HCT116 (cell line): ENCODE data around the gene YIPF1. TPM values are rescaled to one million over a fixed set of nuclear protein-coding genes. Genes with fewer than 3 reads are reported as not detected.

Experiments used
- ATAC-seq: fragments of 200-7000 bp; cut with Tn5 transposase; 2 replicates; pipeline ENCODE4 v1.9.1; 2020; ENCODE audit warnings: mild to moderate bottlenecking, moderate library complexity
- BruUV-seq: library from RNA; stranded (reverse); fragments of 400-500 nt; replicated peaks from 2 replicates; lab custom pipeline; 2021; lab: Mats Ljungman, UMichigan
- CTCF ChIA-PET: fragments of 300-600 bp; sonication (Branson Sonifier 250); formaldehyde crosslinking; loops from one replicate; lab custom pipeline; 2021; ENCODE audit warnings: antibody characterized with exemption; lab: Charles Lee
- POLR2A ChIA-PET: fragments of 300-600, 350-600 bp; sonication (Branson Sonifier 250); formaldehyde crosslinking; loops from one replicate; lab custom pipeline; 2021; ENCODE audit warnings: antibody characterized with exemption; lab: Charles Lee
- RAD21 ChIA-PET, 2 experiments: fragments of 300-600 bp; sonication (Branson Sonifier 250); formaldehyde crosslinking; loops; one replicate each; lab custom pipeline; 2023; ENCODE audit warnings: low total read pairs in 2 of 2; ENCODE audit not compliant: uncharacterized antibody in 2 of 2, unreplicated experiment in 2 of 2, low non-redundant PET in 1 of 2; lab: Charles Lee
- DNase-seq: peaks from one replicate; pipeline ENCODE4 v3.0.0-alpha.2; 2010; ENCODE audit warnings: low read depth, low spot score
- H2AFZ ChIP-seq: fragments of 200-600 bp; shearing (Covaris generic), sonication (generic); 2 replicates; pipeline ENCODE4 v1.6.1; 2017; ENCODE audit warnings: low read depth, mixed run types, mixed read lengths, antibody characterized with exemption, low read length; ENCODE audit not compliant: poor library complexity, severe bottlenecking
- H3K27ac ChIP-seq: 2 replicates; pipeline ENCODE4 v1.5.1; 2012; ENCODE audit warnings: low read depth, low read length
- H3K27me3 ChIP-seq: fragments of 200-600 bp; sonication (generic); 2 replicates; pipeline ENCODE4 v1.6.1; 2016; ENCODE audit warnings: mixed run types, low read length, mixed read lengths; ENCODE audit not compliant: insufficient read depth
- H3K36me3 ChIP-seq, 2 experiments: fragments of 200-500 bp in 1 of 2; fragments of 200-600 bp in 1 of 2; sonication (Bioruptor generic) in 1 of 2; sonication (generic) in 1 of 2; 2 replicates each; pipeline versions ENCODE4 v1.5.1 to v1.6.1; 2014 to 2016; ENCODE audit warnings: low read length in 2 of 2, inconsistent platforms in 1 of 2, mixed read lengths in 1 of 2, mixed run types in 1 of 2; ENCODE audit not compliant: insufficient read depth in 2 of 2, control insufficient read depth in 1 of 2
- H3K4me1 ChIP-seq, 2 experiments: fragments of 200-600 bp in 1 of 2; sonication (generic) in 1 of 2; 2 replicates each; pipeline versions ENCODE4 v1.5.1 to v1.6.1; 2012 to 2017; ENCODE audit warnings: low read length in 2 of 2, inconsistent platforms in 1 of 2, mild to moderate bottlenecking in 1 of 2, mixed read lengths in 1 of 2, mixed run types in 1 of 2, moderate library complexity in 1 of 2; ENCODE audit not compliant: insufficient read depth in 2 of 2, control insufficient read depth in 1 of 2
- H3K4me2 ChIP-seq: fragments of 200-600 bp; sonication (generic); 2 replicates; pipeline ENCODE4 v1.6.1; 2017; ENCODE audit warnings: mixed run types, low read length, mixed read lengths
- H3K4me3 ChIP-seq, 2 experiments: fragments of 200-600 bp in 1 of 2; sonication (generic) in 1 of 2; replicated peaks in 1 of 2; 2 replicates each; pipeline ENCODE4 v1.5.1; 2011 to 2016; ENCODE audit warnings: low read length in 2 of 2, control low read depth in 1 of 2, low read depth in 1 of 2, mild to moderate bottlenecking in 1 of 2, mixed read lengths in 1 of 2, mixed run types in 1 of 2
- H3K79me2 ChIP-seq: fragments of 200-600 bp; sonication (generic); 2 replicates; pipeline ENCODE4 v1.6.1; 2017; ENCODE audit warnings: mild to moderate bottlenecking, mixed run types, low read length, moderate library complexity, mixed read lengths; ENCODE audit not compliant: insufficient read depth
- H3K9ac ChIP-seq: fragments of 200-600 bp; sonication (generic); 2 replicates; pipeline ENCODE4 v1.6.1; 2016; ENCODE audit warnings: low read length, mixed read lengths
- H3K9me2 ChIP-seq: fragments of 200-600 bp; sonication (generic), shearing (Covaris generic); 2 replicates; pipeline ENCODE4 v1.6.1; 2017; ENCODE audit warnings: mixed run types, mild to moderate bottlenecking, moderate library complexity; ENCODE audit not compliant: insufficient read depth
- H3K9me3 ChIP-seq, 2 experiments: fragments of 200-500 bp in 1 of 2; fragments of 200-600 bp in 1 of 2; sonication (Bioruptor generic) in 1 of 2; sonication (generic) in 1 of 2; 2 replicates each; pipeline ENCODE4 v1.6.1; 2014 to 2017; ENCODE audit warnings: low read length in 2 of 2, mixed read lengths in 2 of 2, inconsistent platforms in 1 of 2, low read depth in 1 of 2, mild to moderate bottlenecking in 1 of 2, mixed run types in 1 of 2, moderate library complexity in 1 of 2; ENCODE audit not compliant: control insufficient read depth in 1 of 2, insufficient read depth in 1 of 2
- H4K20me1 ChIP-seq: fragments of 200-600 bp; sonication (generic), shearing (Covaris generic); 2 replicates; pipeline ENCODE4 v1.6.1; 2017; ENCODE audit warnings: mixed run types, mild to moderate bottlenecking, moderate library complexity; ENCODE audit not compliant: insufficient read depth
- ATF3 ChIP-seq: IDR thresholded peaks from 2 replicates; pipeline ENCODE4 v1.6.1; 2012
- CEBPB ChIP-seq: IDR thresholded peaks from 2 replicates; pipeline ENCODE4 v1.6.1; 2012; ENCODE audit warnings: low read depth
- EGR1 ChIP-seq: IDR thresholded peaks from 2 replicates; pipeline ENCODE4 v1.6.1; 2012; ENCODE audit warnings: low read depth
- ELF1 ChIP-seq: IDR thresholded peaks from 2 replicates; pipeline ENCODE4 v1.6.1; 2012; ENCODE audit warnings: low read depth, borderline replicate concordance
- FOSL1 ChIP-seq: IDR thresholded peaks from 2 replicates; pipeline ENCODE4 v1.6.1; 2012; ENCODE audit warnings: low read depth
- POLR2AphosphoS5 ChIP-seq: IDR thresholded peaks from 2 replicates; pipeline ENCODE4 v1.6.1; 2011; ENCODE audit warnings: mild to moderate bottlenecking, low read depth, low read length, moderate library complexity
- RAD21 ChIP-seq: IDR thresholded peaks from 2 replicates; pipeline ENCODE4 v1.6.1; 2012; ENCODE audit warnings: low read depth, mild to moderate bottlenecking
- SIN3A ChIP-seq: IDR thresholded peaks from 2 replicates; pipeline ENCODE4 v1.6.1; 2012; ENCODE audit warnings: low read depth
- SP1 ChIP-seq: IDR thresholded peaks from 2 replicates; pipeline ENCODE4 v1.6.1; 2012; ENCODE audit warnings: low read depth
- SRF ChIP-seq: IDR thresholded peaks from 2 replicates; pipeline ENCODE4 v1.6.1; 2012; ENCODE audit warnings: low read depth
- TCF7L2 ChIP-seq: IDR thresholded peaks from 2 replicates; pipeline ENCODE4 v1.7.0; 2011; ENCODE audit warnings: borderline replicate concordance, inconsistent platforms; ENCODE audit not compliant: insufficient read depth, insufficient read length; ENCODE audit errors: extremely low read depth
- YY1 ChIP-seq: IDR thresholded peaks from 2 replicates; pipeline ENCODE4 v1.6.1; 2011; ENCODE audit warnings: low read length, low read depth, moderate library complexity, mild to moderate bottlenecking; ENCODE audit not compliant: insufficient replicate concordance; ENCODE audit errors: extremely low read depth
- ZFX ChIP-seq: fragments of 450-650 bp; IDR thresholded peaks from 2 replicates; pipeline ENCODE4 v1.6.1; 2017
- ZNF274 ChIP-seq: fragments of 200-500 bp; sonication (Bioruptor generic); IDR thresholded peaks from 2 replicates; pipeline ENCODE4 v1.6.1; 2014; ENCODE audit warnings: mild to moderate bottlenecking, low read depth, low read length, inconsistent platforms
- intact Hi-C: fragments of 100-400 bp; cut with micrococcal nuclease; formaldehyde crosslinking; loops from 2 replicates; pipeline ENCODE4 v1.10.0; 2022
- total RNA-seq: library from RNA; stranded (reverse); gene quantifications from one replicate; pipeline ENCODE4 v1.2.1, GENCODE V29; 2021; ENCODE audit not compliant: unreplicated experiment
- TF ChIP-seq, protein P1 (sequence below): IDR thresholded peaks from 2 replicates; pipeline ENCODE4 v1.6.1; 2012
- TF ChIP-seq, protein P2 (sequence below): IDR thresholded peaks from 2 replicates; pipeline ENCODE4 v1.6.1; 2011; ENCODE audit warnings: mild to moderate bottlenecking, low read length, moderate library complexity; ENCODE audit not compliant: insufficient replicate concordance; ENCODE audit errors: extremely low read depth

Gene YIPF1
- total RNA-seq, 1 experiment from 2014 or later = 16.4 TPM

DNA sequence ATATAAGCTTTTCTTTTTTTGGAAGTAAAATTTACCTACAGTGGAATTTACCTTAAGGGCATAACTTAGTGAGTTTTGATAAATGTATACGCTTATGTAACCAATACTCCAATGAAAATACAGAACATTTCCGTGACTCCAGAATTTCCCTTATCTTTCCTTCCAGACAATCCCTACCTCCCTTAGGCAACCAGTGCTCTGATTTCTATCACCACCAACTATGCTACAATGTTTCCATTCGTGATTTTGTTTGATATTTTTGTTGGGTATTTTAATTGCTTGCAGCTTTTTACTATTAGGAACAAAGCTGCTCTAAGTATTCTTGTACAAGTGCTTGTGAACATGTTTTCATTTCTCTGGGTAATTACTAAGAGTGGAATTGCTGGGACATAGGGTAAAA is 41.3 kb upstream of the YIPF1 start:
- intact Hi-C loops = no loop called here
- Histone ChIP-seq H3K9me3 (peaks cover 6 to 11% of the 10 kb centered on the region in 2 experiments; a peak in 3 of 4 replicates), H3K36me3 (peaks cover 2 to 24% of the 10 kb centered on the region in 2 experiments; a peak in 1 of 4 replicates), H4K20me1 (no peaks in the 10 kb centered on the region), H3K4me1 (no peaks in the 10 kb centered on the region), H3K4me2 (no peak overlapping the region), H2AFZ (no peak overlapping the region), H3K4me3 (no peak overlapping the region), H3K27ac (no peak overlapping the region), H3K9ac (no peak overlapping the region), H3K27me3 (no peaks in the 10 kb centered on the region), H3K9me2 (no peaks in the 10 kb centered on the region), H3K79me2 (0 out of 2 replicates have a peak, but pooled peaks cover 3% of the 10 kb centered on the region)
- ChIA-PET RAD21 (no interaction called here), CTCF (no interaction called here), POLR2A (no interaction called here)
- DNase-seq (no peak), ATAC-seq (no peak)
- TF ChIP-seq SIN3A (no peak), FOSL1 (no peak), RAD21 (no peak), CEBPB (no peak), YY1 (no peak), EGR1 (no peak), ATF3 (no peak)
- TF ChIP-seq, protein P1, sequence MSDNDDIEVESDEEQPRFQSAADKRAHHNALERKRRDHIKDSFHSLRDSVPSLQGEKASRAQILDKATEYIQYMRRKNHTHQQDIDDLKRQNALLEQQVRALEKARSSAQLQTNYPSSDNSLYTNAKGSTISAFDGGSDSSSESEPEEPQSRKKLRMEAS = no peak
- no TSS peak for BruUV-seq

DNA sequence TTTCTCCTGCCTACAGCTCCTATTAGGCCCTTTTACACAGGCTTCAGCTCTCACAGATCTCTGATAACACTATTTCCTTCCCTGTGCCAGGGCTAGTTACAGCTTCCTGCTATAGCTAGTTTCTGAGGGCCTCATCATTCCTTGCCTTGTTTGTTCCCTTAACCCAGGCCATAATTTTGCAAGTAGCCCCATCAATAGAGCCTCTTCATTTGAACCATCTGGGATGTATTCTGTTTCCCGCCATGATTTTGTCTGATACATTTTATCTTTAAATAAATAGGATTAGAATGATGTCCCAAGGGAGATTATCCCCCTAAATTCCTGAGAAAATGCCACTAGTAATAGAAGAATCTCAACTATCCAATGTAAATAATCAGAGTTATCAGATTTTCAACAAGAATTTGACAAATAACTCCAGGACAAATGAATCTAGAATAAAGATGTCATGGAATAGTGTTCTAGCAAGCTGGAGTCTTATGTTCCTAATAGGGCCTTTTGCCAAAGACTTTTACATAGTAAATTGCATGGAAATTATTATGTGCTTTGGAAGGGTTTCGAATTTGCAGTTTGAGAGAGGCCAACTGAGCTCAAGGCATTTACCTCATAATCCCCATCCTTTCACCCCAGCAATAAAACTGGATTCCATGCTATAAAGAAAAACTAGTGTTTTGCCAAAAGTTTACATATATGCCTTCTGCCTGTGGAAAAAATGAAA is 39.8 kb upstream of the YIPF1 start:
- DNase-seq (no peak), ATAC-seq (no peak)
- TF ChIP-seq, protein P2, sequence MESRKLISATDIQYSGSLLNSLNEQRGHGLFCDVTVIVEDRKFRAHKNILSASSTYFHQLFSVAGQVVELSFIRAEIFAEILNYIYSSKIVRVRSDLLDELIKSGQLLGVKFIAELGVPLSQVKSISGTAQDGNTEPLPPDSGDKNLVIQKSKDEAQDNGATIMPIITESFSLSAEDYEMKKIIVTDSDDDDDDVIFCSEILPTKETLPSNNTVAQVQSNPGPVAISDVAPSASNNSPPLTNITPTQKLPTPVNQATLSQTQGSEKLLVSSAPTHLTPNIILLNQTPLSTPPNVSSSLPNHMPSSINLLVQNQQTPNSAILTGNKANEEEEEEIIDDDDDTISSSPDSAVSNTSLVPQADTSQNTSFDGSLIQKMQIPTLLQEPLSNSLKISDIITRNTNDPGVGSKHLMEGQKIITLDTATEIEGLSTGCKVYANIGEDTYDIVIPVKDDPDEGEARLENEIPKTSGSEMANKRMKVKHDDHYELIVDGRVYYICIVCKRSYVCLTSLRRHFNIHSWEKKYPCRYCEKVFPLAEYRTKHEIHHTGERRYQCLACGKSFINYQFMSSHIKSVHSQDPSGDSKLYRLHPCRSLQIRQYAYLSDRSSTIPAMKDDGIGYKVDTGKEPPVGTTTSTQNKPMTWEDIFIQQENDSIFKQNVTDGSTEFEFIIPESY = no peak
- no peak for TF ChIP-seq SRF
- no peak for TF ChIP-seq RAD21
- TF ChIP-seq TCF7L2 = no peak
- no peak for TF ChIP-seq CEBPB
- TF ChIP-seq, protein P1 = no peak
- no peak for TF ChIP-seq YY1
- TF ChIP-seq ATF3 = no peak
- no peak for TF ChIP-seq POLR2AphosphoS5
- no peak for TF ChIP-seq ELF1
- TF ChIP-seq SP1 = no peak
- TF ChIP-seq SIN3A = no peak
- no peak for TF ChIP-seq ZFX
- no peak for TF ChIP-seq ZNF274
- TF ChIP-seq FOSL1 = no peak
- Histone ChIP-seq H2AFZ (no peak overlapping the region), H3K9me3 (peaks cover 6 to 7% of the 10 kb centered on the region in 2 experiments; a peak in 3 of 4 replicates), H3K9me2 (no peaks in the 10 kb centered on the region), H3K27ac (no peak overlapping the region), H3K27me3 (no peaks in the 10 kb centered on the region), H3K9ac (no peak overlapping the region), H3K4me3 (no peak overlapping the region), H3K4me1 (no peaks in the 10 kb centered on the region), H4K20me1 (no peaks in the 10 kb centered on the region), H3K36me3 (peaks cover 2 to 15% of the 10 kb centered on the region in 2 experiments; a peak in 1 of 4 replicates), H3K4me2 (no peak overlapping the region), H3K79me2 (0 out of 2 replicates have a peak, but pooled peaks cover 3% of the 10 kb centered on the region)
- RAD21 ChIA-PET = no interaction called here
- CTCF ChIA-PET = no interaction called here
- no TSS peak for BruUV-seq
- intact Hi-C loops = no loop called here
- POLR2A ChIA-PET = no interaction called here
